Measurements from ENCODE around the gene CTIF. TPM values are rescaled to one million over a fixed set of nuclear protein-coding genes. Genes with fewer than 3 reads are reported as not detected.
A peak's percentile ranks its signal among the peaks of the same experiment; 100 is the strongest.

Gene CTIF
- polyA plus RNA-seq, 3 donors = 0.38 to 8.7 (median 1.2) TPM

DNA sequence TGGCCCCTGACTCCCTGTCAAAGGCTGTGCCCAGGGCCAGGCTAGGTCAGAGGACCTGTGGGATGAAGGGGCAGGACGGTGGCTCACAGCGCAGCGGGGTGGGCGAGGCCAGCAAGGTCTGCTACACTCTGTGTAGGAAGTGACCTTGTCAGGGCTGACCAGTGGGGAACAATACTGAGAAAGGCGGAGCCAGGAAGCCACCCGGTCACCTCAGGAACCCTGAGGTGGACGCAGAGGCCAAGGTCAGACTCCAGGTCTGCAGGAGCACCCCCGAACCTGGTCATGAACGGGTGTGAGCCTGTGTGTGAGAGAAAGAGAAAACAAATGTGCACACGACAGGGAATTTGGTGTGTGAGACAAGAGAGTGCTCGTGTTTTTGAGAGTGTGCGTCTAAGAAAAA, 339.6 kb downstream of the CTIF start:
- 95% methylated on average over 8 of the region's 12 CpGs for WGBS (ENCODE audit: insufficient coverage)
- Histone ChIP-seq H2AFZ (ENCODE audit: insufficient read depth, low read depth, low read length, poor library complexity, severe bottlenecking) (no peak overlapping the region), H3K4me3 (replicated peaks in 1 of 3; ENCODE audit: low read depth in 2 of 3, low read length in 3 of 3) (no peak overlapping the region), H3K4me1 (ENCODE audit: control insufficient read depth in 1 of 2, insufficient read depth in 2 of 2, low read length in 2 of 2) (peaks cover 2 to 9% of the 10 kb centered on the region in 2 donors), H3K9ac (ENCODE audit: insufficient read depth, low read length, poor library complexity, severe bottlenecking) (no peak overlapping the region), H3K27ac (ENCODE audit: low read depth in 1 of 2, low read length in 2 of 2) (no peak overlapping the region), H3K9me3 (replicated peaks in 1 of 2; ENCODE audit: control insufficient read depth in 1 of 2, insufficient read depth in 1 of 2, low read length in 2 of 2) (no peaks in the 10 kb centered on the region), H3K36me3 (replicated peaks in 1 of 2; ENCODE audit: control insufficient read depth in 1 of 2, insufficient read depth in 2 of 2, low read length in 2 of 2) (no peaks in the 10 kb centered on the region), H3K79me2 (ENCODE audit: insufficient read depth, low read length) (no peaks in the 10 kb centered on the region), H4K20me1 (ENCODE audit: insufficient read depth, low read length) (no peaks in the 10 kb centered on the region), H3K4me2 (replicated peaks; ENCODE audit: extremely low read depth, low read length, poor library complexity, severe bottlenecking) (no peak overlapping the region), H3K27me3 (ENCODE audit: control insufficient read depth in 2 of 2, insufficient read depth in 2 of 2, low read length in 2 of 2) (no peaks in the 10 kb centered on the region)
- no peak for DNase-seq
- Mint-ChIP-seq H3K4me3 (peak overlapping the region in 1 of 2 donors; percentile 67), H3K36me3 (no peaks in the 10 kb centered on the region), H3K4me1 (peaks cover 20% of the 10 kb centered on the region), H3K27ac (no peak overlapping the region), H3K9me3 (no peaks in the 10 kb centered on the region), H3K27me3 (ENCODE audit: low read depth in 3 of 3) (peaks cover 0 to 14% (median 9%) of the 10 kb centered on the region in 3 donors)
- TF ChIP-seq, protein P1, sequence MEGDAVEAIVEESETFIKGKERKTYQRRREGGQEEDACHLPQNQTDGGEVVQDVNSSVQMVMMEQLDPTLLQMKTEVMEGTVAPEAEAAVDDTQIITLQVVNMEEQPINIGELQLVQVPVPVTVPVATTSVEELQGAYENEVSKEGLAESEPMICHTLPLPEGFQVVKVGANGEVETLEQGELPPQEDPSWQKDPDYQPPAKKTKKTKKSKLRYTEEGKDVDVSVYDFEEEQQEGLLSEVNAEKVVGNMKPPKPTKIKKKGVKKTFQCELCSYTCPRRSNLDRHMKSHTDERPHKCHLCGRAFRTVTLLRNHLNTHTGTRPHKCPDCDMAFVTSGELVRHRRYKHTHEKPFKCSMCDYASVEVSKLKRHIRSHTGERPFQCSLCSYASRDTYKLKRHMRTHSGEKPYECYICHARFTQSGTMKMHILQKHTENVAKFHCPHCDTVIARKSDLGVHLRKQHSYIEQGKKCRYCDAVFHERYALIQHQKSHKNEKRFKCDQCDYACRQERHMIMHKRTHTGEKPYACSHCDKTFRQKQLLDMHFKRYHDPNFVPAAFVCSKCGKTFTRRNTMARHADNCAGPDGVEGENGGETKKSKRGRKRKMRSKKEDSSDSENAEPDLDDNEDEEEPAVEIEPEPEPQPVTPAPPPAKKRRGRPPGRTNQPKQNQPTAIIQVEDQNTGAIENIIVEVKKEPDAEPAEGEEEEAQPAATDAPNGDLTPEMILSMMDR (IDR thresholded peaks at IDR 0.05) = no peak
- intact Hi-C loops (cut with micrococcal nuclease) = no loop called here

- TF ChIP-seq, protein P1 (IDR thresholded peaks at IDR 0.05) = no peak
- no peak for DNase-seq
- Mint-ChIP-seq H3K4me3 (no peak overlapping the region), H3K27ac (no peak overlapping the region), H3K27me3 (ENCODE audit: low read depth in 3 of 3) (peaks cover 0 to 14% (median 9%) of the 10 kb centered on the region in 3 donors), H3K9me3 (no peaks in the 10 kb centered on the region), H3K36me3 (no peaks in the 10 kb centered on the region), H3K4me1 (peaks cover 17% of the 10 kb centered on the region)
- 84% methylated on average over 9 of the region's 15 CpGs for WGBS (ENCODE audit: insufficient coverage)
- Histone ChIP-seq H3K27me3 (ENCODE audit: control insufficient read depth in 2 of 2, insufficient read depth in 2 of 2, low read length in 2 of 2) (no peaks in the 10 kb centered on the region), H3K9me3 (replicated peaks in 1 of 2; ENCODE audit: control insufficient read depth in 1 of 2, insufficient read depth in 1 of 2, low read length in 2 of 2) (no peaks in the 10 kb centered on the region), H4K20me1 (ENCODE audit: insufficient read depth, low read length) (no peaks in the 10 kb centered on the region), H3K27ac (ENCODE audit: low read depth in 1 of 2, low read length in 2 of 2) (no peak overlapping the region), H3K36me3 (replicated peaks in 1 of 2; ENCODE audit: control insufficient read depth in 1 of 2, insufficient read depth in 2 of 2, low read length in 2 of 2) (no peaks in the 10 kb centered on the region), H3K9ac (ENCODE audit: insufficient read depth, low read length, poor library complexity, severe bottlenecking) (no peak overlapping the region), H3K4me3 (replicated peaks in 1 of 3; ENCODE audit: low read depth in 2 of 3, low read length in 3 of 3) (no peak overlapping the region), H3K4me2 (replicated peaks; ENCODE audit: extremely low read depth, low read length, poor library complexity, severe bottlenecking) (no peak overlapping the region), H3K4me1 (ENCODE audit: control insufficient read depth in 1 of 2, insufficient read depth in 2 of 2, low read length in 2 of 2) (peaks cover 2 to 8% of the 10 kb centered on the region in 2 donors), H2AFZ (ENCODE audit: insufficient read depth, low read depth, low read length, poor library complexity, severe bottlenecking) (no peak overlapping the region), H3K79me2 (ENCODE audit: insufficient read depth, low read length) (no peaks in the 10 kb centered on the region)
- intact Hi-C loops (cut with micrococcal nuclease) = no loop called here
Measured at GRCh38 chr18:48879008-48879431, 340.2 kb downstream of the CTIF start.
